ENCODE data around the gene SUSD4. TPM values are rescaled to one million over a fixed set of nuclear protein-coding genes. Genes with fewer than 3 reads are reported as not detected.
"Not testable (repeated sequence)": the region's sequence is repeated elsewhere in the genome, so short reads cannot be mapped to it uniquely, and the experiment has no call there.

The SUSD4 gene
- total RNA-seq = 42.2 TPM

GRCh38 chr1:223363856-223364684, at the start of gene SUSD4:
Gene SUSD4 (minus strand): TSS chr1:223364176. CDS start chr1:223363425, 751 bp downstream.
- ATAC-seq = peak; percentile 90

GRCh38 chr1:223413216-223413615, 49.2 kb upstream of the SUSD4 start:
- ATAC-seq = no peak

GRCh38 chr1:223411710-223412109, 47.7 kb upstream of the SUSD4 start:
- ATAC-seq = no peak

- no peak for ATAC-seq
Measured at GRCh38 chr1:223411309-223411708, 47.3 kb upstream of the SUSD4 start.

- no peak for ATAC-seq
Measured at GRCh38 chr1:223410036-223410435, 46.1 kb upstream of the SUSD4 start.

- ATAC-seq = no peak
Measured at GRCh38 chr1:223405507-223405906, 41.5 kb upstream of the SUSD4 start.

- peak; percentile 44 for ATAC-seq
Measured at GRCh38 chr1:223403184-223403815, 39.3 kb upstream of the SUSD4 start.

- no peak for ATAC-seq
Measured at GRCh38 chr1:223402790-223403142, 38.8 kb upstream of the SUSD4 start.

- peak; percentile 82 for ATAC-seq
Measured at GRCh38 chr1:223401873-223402789, 38.2 kb upstream of the SUSD4 start.

GRCh38 chr1:223399393-223399792, 35.4 kb upstream of the SUSD4 start:
- not testable (repeated sequence) for ATAC-seq

GRCh38 chr1:223394706-223395105, 30.7 kb upstream of the SUSD4 start:
- ATAC-seq = no peak

- peak; percentile 23 for ATAC-seq
Measured at GRCh38 chr1:223394242-223394641, 30.3 kb upstream of the SUSD4 start.

- ATAC-seq = peak; percentile 58
Measured at GRCh38 chr1:223393275-223394214, 29.6 kb upstream of the SUSD4 start, which contains the start of gene CCDC185. Gene CCDC185 (plus strand): TSS chr1:223393415. CDS start chr1:223393476, 61 bp downstream.

- peak; percentile 79 for ATAC-seq
Measured at GRCh38 chr1:223390618-223391017, 26.6 kb upstream of the SUSD4 start.

GRCh38 chr1:223386013-223386412, 22.0 kb upstream of the SUSD4 start:
- ATAC-seq = no peak

GRCh38 chr1:223378754-223379153, 14.8 kb upstream of the SUSD4 start:
- no peak for ATAC-seq

GRCh38 chr1:223374064-223374610, 10.2 kb upstream of the SUSD4 start:
- ATAC-seq = no peak

GRCh38 chr1:223364685-223365382, 858 bp upstream of the SUSD4 start:
- peak; percentile 5 for ATAC-seq

- ATAC-seq = peak; percentile 50
Measured at GRCh38 chr1:223363057-223363855, 720 bp downstream of the SUSD4 start.

GRCh38 chr1:223358826-223359225, 5.2 kb downstream of the SUSD4 start:
- peak; percentile 30 for ATAC-seq

Data from esophagus mucosa (tissue), 1 donor.